GM12872 (cell line): ENCODE data around the gene WDFY2.

Source experiments
- CTCF ChIP-seq: IDR thresholded peaks from 3 replicates; pipeline ENCODE4 v1.5.1; 2011; ENCODE audit warnings: low read depth, mild to moderate bottlenecking, low read length, moderate library complexity; ENCODE audit not compliant: insufficient read depth

The WDFY2 gene

GRCh38 chr13:51630288-51630615 lies 46.0 kb downstream of the WDFY2 start:
- no peak for TF ChIP-seq CTCF

GRCh38 chr13:51632591-51633362 lies 48.5 kb downstream of the WDFY2 start:
- TF ChIP-seq CTCF, result no peak

- TF ChIP-seq CTCF, result no peak
These were observed 51.0 kb downstream of the WDFY2 start for GRCh38 chr13:51635137-51635878.

GRCh38 chr13:51636349-51636890 lies 52.2 kb downstream of the WDFY2 start:
- TF ChIP-seq CTCF, result no peak

GRCh38 chr13:51637852-51638215 lies 53.6 kb downstream of the WDFY2 start:
- TF ChIP-seq CTCF, result no peak

GRCh38 chr13:51638216-51638871 lies 54.1 kb downstream of the WDFY2 start:
- no peak for TF ChIP-seq CTCF

- no peak for TF ChIP-seq CTCF
These were observed 54.9 kb downstream of the WDFY2 start for GRCh38 chr13:51639171-51639570.
